ENCODE data around the gene RANBP3. TPM values are rescaled to one million over a fixed set of nuclear protein-coding genes. Genes with fewer than 3 reads are reported as not detected.

Gene RANBP3
- total RNA-seq, 1 donor from 2014 or later = 76.1 TPM

DNA sequence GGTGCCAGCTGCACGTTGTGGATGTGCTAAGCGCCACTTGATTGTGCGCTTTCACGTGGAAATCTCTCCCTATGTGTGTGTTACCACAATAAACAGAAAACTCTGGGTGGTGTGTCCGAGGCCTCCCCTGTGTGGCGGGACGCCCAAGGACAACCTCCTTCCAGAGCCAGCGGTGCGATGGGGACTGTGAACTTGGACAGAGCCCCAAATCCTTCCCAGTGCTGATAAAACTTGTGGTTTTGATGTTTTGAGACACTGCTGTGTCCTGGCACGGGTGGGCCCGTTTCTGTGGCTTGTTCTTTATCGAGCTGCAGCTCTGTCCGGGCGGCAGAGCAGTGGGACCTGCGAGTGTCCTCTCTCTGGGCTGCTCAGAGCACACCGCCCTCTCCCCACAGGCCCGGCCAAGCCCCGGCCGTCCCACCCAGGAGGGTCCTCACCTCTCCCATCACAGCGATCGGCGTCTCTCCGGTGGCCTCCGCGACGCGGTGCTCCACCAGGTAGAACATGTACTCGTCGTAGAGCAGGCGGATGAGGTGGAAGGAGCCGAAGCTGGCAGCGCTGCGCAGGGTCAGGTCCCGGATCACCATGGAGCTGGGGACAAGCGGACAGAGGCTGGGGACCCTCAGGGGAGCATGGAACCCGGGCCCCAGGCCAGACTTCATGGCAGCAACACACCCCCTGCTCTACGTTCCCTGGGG is 18.8 kb upstream of the RANBP3 start:
- no peaks in the 10 kb centered on the region for H3K27me3 ChIP-seq (ENCODE audit: control insufficient read depth, insufficient read depth, low read length)
- TF ChIP-seq, protein P1, sequence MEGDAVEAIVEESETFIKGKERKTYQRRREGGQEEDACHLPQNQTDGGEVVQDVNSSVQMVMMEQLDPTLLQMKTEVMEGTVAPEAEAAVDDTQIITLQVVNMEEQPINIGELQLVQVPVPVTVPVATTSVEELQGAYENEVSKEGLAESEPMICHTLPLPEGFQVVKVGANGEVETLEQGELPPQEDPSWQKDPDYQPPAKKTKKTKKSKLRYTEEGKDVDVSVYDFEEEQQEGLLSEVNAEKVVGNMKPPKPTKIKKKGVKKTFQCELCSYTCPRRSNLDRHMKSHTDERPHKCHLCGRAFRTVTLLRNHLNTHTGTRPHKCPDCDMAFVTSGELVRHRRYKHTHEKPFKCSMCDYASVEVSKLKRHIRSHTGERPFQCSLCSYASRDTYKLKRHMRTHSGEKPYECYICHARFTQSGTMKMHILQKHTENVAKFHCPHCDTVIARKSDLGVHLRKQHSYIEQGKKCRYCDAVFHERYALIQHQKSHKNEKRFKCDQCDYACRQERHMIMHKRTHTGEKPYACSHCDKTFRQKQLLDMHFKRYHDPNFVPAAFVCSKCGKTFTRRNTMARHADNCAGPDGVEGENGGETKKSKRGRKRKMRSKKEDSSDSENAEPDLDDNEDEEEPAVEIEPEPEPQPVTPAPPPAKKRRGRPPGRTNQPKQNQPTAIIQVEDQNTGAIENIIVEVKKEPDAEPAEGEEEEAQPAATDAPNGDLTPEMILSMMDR (IDR thresholded peaks at IDR 0.05; ENCODE audit: insufficient read depth, low read length, poor library complexity, severe bottlenecking) = no peak
- H3K36me3 ChIP-seq (ENCODE audit: control insufficient read depth, insufficient read depth, low read length) = no peaks in the 10 kb centered on the region
- no peak for DNase-seq (ENCODE audit: low read depth)
- H3K4me3 ChIP-seq (ENCODE audit: low read depth, low read length) = no peak overlapping the region

DNA sequence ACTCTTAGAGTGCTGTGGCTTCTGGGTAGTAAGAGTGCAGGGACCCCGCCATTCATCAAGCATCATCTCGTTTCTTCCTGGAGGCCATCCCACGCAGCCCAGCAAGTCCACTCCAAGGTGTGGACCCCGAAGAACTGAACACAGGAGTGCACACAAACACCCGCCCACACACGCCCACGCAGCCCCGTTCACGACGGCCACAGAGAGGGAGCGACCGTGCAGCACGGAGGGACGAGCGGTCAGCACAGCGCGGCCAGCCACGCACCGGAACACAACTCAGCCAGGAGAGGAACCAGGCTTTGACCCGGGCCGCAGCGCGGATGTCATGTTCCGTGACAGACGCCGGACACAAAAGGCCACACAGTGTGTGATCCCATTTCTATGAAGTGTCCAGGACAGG is 18.2 kb upstream of the RANBP3 start:
- Histone ChIP-seq H3K36me3 (ENCODE audit: control insufficient read depth, insufficient read depth, low read length) (no peaks in the 10 kb centered on the region), H3K27me3 (ENCODE audit: control insufficient read depth, insufficient read depth, low read length) (no peaks in the 10 kb centered on the region), H3K4me3 (ENCODE audit: low read depth, low read length) (no peak overlapping the region)
- no peak for DNase-seq (ENCODE audit: low read depth)
- TF ChIP-seq, protein P1 (IDR thresholded peaks at IDR 0.05; ENCODE audit: insufficient read depth, low read length, poor library complexity, severe bottlenecking) = no peak

DNA sequence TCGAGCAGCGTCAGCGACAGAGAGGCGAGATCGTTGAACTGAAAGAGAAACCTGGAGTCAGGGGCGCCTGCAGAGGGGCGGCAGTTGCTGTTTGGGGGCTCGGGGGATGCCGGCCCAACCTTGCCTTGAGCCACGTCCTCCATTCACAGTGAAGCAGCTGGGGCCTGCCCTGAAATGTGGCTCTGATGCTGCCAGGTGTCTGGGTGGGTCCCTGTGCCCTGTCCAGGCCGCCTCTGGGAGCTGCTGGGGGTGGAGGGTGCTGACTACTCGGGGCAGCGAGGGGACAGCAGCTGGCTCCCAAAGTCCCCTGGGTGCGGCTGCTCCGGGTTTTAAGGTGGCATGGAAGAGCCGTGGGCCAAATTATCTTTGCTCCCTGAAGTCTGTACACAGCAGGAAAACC is 17.7 kb upstream of the RANBP3 start:
- Histone ChIP-seq H3K27me3 (ENCODE audit: control insufficient read depth, insufficient read depth, low read length) (no peaks in the 10 kb centered on the region), H3K4me3 (ENCODE audit: low read depth, low read length) (no peak overlapping the region), H3K36me3 (ENCODE audit: control insufficient read depth, insufficient read depth, low read length) (no peaks in the 10 kb centered on the region)
- no peak for DNase-seq (ENCODE audit: low read depth)
- TF ChIP-seq, protein P1 (IDR thresholded peaks at IDR 0.05; ENCODE audit: insufficient read depth, low read length, poor library complexity, severe bottlenecking) = no peak

- H3K4me3 ChIP-seq (ENCODE audit: low read depth, low read length) = no peak overlapping the region
- TF ChIP-seq, protein P1 (IDR thresholded peaks at IDR 0.05; ENCODE audit: insufficient read depth, low read length, poor library complexity, severe bottlenecking) = no peak
- H3K36me3 ChIP-seq (ENCODE audit: control insufficient read depth, insufficient read depth, low read length) = no peaks in the 10 kb centered on the region
- no peaks in the 10 kb centered on the region for H3K27me3 ChIP-seq (ENCODE audit: control insufficient read depth, insufficient read depth, low read length)
- DNase-seq (ENCODE audit: low read depth) = no peak
These were observed 16.6 kb upstream of the RANBP3 start for GRCh38 chr19:5994405-5995165.

DNA sequence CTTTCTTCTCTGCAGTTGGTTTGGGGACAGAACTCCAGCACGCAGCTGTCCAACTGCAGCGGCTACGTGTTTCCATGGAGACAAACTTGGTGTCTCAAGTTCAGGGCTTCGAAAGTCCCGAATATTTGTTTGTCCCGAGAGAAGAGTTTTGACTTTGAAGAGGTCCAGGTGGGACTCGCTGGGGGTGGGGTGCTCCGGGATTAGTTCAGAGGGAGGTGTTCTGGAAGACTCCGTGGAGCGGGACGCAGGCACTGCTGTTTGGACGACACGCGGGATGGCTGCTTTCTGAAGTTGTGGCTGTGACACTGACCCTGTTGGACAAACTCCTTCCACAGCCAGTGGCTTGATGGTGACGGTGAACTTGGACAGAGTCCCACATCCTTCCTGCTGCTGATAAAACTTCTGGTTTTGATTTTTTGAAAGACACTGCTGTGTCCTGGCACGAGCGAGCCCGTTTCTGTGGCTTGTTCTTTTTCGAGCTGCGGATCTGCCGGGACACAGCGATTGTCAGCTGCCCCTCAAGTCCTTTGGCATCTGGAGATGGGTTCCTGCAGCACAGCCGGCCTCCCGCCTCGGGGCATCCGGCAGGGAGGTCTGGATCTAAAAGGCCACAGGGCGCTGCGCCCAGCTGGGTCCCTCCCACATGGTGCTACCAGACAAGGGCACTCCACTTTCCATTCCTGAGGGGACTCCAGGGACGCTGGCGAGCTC is 15.9 kb upstream of the RANBP3 start:
- TF ChIP-seq, protein P1 (IDR thresholded peaks at IDR 0.05; ENCODE audit: insufficient read depth, low read length, poor library complexity, severe bottlenecking) = no peak

More for the DNA sequence above, 15.9 kb upstream of the RANBP3 start:
- no peaks in the 10 kb centered on the region for H3K27me3 ChIP-seq (ENCODE audit: control insufficient read depth, insufficient read depth, low read length)
- DNase-seq (ENCODE audit: low read depth) = no peak
- H3K36me3 ChIP-seq (ENCODE audit: control insufficient read depth, insufficient read depth, low read length) = no peaks in the 10 kb centered on the region
- no peak overlapping the region for H3K4me3 ChIP-seq (ENCODE audit: low read depth, low read length)
